Measurements from ENCODE around the gene EPB41L4B. TPM values are rescaled to one million over a fixed set of nuclear protein-coding genes. Genes with fewer than 3 reads are reported as not detected.

Gene EPB41L4B
- total RNA-seq, 1 donor from 2014 or later, result 48.6 TPM

GRCh38 chr9:109270971-109271925, 49.6 kb downstream of the EPB41L4B start:
- no peak for DNase-seq (ENCODE audit: low spot score)

GRCh38 chr9:109270441-109270840, 50.4 kb downstream of the EPB41L4B start:
- no peak for DNase-seq (ENCODE audit: low spot score)

DNA sequence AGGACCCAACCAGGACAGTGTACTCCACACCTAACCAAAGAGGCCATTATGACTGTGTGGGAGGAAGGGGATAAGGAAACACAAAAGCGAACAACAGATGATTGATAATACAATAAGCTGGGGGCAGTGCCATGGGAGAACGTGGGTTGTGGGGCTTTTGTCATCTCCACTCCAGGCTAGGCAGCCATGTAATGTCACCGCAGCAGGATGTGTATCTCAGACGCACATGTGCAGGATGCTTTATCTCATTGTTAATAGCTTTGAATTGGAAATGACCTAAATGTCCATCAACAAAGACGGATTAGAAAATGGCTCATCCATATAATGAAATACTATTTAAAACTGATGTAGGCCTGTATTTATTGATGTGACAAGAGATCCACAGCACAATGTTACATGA, 51.0 kb downstream of the EPB41L4B start:
- no peak for DNase-seq (ENCODE audit: low spot score)

- no peak for DNase-seq (ENCODE audit: low spot score)
These were observed 51.8 kb downstream of the EPB41L4B start for GRCh38 chr9:109269081-109269480.

- no peak for DNase-seq (ENCODE audit: low spot score)
These were observed 53.3 kb downstream of the EPB41L4B start for GRCh38 chr9:109267555-109267954.

DNA sequence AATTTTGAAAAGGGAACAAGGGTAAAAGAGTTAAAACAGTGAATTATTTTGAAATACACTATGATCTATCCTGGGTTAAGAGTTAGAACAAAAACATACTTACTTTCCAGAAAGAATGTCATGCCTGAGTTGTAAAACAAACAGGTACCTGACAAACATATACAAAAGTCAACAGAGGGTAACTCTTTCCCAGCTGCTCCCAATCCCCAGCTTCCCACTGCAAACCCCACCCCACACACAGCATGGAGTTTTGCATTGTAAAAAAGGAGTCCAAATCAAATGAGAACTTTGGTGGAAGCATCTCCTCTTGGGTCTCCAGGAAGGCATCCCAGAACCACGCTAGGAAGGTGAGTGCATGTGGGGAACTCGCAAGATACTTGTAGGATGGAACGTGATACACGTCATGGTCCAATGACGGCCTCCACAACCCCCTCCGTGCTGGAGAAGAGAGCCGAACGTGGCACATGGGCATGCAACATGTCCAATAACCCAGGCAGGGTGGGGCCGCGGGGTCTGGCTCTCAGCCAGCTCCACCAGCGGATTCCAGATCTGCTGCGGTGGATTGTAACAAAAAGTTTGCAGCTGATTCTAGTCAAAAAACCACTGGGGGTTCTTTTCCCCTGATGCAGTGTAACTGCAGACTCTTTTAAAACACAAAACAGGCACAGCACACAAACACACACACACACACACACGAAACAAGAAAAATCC, 55.8 kb downstream of the EPB41L4B start:
- DNase-seq (ENCODE audit: low spot score), result no peak

GRCh38 chr9:109263358-109263757, 57.5 kb downstream of the EPB41L4B start:
- no peak for DNase-seq (ENCODE audit: low spot score)

GRCh38 chr9:109258481-109259302, 62.2 kb downstream of the EPB41L4B start:
- DNase-seq (ENCODE audit: low spot score), result no peak

DNA sequence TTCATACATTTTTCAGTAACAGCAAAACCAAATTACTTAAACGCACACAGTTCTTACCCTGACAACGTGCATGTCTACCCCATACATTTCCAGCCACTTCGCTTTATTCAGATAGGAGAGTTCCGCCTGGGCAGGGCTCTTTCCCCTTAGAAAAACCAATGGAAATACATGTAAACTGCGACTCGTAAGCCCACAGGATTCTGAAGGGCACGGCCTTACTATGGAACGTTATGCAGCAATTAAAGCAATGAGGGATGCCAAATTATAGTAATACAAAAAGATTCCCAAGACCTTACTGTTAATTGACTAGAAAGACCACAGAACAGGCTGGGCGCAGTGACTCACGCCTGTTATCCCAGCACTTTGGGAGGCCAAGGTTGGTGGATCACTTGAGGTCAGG, 64.5 kb downstream of the EPB41L4B start:
- no peak for DNase-seq (ENCODE audit: low spot score)

DNA sequence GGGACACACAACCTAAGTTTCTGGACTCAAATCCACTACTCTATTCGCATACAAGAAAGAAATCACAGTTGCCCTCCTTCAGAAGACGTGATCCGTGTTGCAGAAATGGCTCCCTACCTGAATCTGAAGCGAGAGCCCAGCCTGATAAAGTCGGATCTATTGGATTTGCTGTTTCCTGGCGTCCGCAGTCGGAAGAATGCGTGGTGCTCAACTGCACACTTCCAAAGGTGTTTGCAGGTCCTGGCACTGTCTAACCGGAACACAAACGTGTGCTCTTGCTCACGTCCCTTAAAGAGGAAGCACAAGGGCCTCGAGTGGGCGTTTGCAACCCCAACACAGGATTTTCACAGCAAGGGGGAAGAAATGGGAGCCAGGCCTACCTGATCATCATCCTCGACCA, 65.5 kb downstream of the EPB41L4B start:
- no peak for DNase-seq (ENCODE audit: low spot score)

GRCh38 chr9:109254317-109254716, 66.5 kb downstream of the EPB41L4B start:
- no peak for DNase-seq (ENCODE audit: low spot score)

DNA sequence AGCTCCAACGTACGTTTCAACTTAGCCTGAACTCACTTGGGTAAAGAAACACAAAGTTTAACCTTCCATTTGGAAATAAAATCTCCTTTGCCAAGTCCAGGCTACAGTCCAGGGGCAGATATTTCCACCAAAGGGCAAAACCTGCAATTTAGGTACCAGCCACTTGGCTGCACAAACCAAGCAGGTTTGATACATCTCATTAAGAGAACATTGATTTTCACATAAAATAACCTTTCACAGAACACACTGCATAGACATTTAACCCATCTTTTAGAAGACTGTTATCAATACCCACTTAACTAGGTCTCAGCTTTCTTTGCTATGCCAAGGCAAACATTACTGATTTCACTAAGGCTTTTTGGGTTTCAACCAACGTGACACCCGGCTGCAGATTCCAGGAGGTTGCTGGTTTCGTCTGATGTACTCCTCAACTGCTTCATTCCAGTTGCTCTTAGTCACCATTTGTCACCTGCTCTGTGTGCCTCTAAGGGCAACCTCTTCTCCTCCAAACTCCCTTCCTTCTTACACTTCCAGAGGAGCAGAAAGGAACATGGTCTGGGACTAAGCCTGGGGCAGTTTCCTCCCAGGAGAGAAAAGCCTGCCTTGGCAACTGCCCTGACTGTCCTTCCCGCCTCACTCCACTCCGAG, 67.1 kb downstream of the EPB41L4B start:
- no peak for DNase-seq (ENCODE audit: low spot score)

DNA sequence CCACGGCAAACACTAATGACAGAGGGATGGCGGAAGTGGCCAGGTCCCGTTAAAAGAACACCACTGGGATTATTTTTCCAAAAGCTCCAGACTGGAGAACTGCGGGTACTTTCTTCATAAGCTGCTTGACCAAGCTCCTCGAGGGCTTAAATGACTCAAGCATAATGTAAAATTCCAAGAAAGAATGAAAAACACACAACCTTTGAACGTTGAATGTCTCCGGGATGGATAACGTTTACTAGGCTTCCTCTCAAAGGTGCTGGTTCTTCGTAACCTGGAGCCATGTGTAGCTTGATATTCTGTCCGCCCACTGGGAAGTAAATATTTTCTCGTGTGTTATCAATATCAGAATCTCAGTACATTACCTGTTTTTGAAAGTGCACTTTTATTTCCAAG, 67.6 kb downstream of the EPB41L4B start:
- no peak for DNase-seq (ENCODE audit: low spot score)

- no peak for DNase-seq (ENCODE audit: low spot score)
These were observed 68.6 kb downstream of the EPB41L4B start for GRCh38 chr9:109252291-109252690.

DNA sequence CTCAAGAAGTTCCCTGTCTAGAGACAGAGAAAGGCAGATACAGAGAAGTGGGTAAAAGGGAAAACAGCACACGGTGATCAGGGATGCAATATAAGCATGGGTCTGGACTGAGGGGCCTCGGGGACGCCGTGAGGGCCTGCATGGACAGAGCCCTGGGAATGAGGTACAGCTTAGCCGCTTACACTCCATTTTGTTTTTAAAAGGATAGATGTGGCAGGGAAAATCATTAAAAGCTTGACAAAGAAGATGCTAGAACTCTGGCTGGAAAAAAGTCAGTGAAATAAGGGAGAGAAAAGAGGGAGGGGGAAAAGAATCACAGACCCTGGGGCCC, 69.1 kb downstream of the EPB41L4B start:
- no peak for DNase-seq (ENCODE audit: low spot score)

GRCh38 chr9:109251080-109251775, 69.6 kb downstream of the EPB41L4B start:
- DNase-seq (ENCODE audit: low spot score), result no peak

DNA sequence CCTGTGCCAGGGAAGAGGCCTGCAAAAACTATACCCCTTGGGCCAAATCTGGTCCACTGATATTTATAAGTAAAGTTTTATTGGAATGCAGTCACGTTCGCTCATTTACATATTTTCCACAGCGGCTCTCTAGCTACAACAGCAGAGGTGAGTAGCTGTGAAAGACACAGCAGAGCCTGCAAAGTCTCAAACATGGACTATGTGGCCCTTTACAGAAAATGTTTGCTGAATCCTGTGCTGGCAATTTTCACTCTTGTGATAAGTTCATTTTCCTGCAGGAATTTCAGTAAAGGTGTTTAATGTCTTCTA, 70.1 kb downstream of the EPB41L4B start:
- DNase-seq (ENCODE audit: low spot score), result no peak

- DNase-seq (ENCODE audit: low spot score), result no peak
These were observed 70.5 kb downstream of the EPB41L4B start for GRCh38 chr9:109250311-109250741.

- no peak for DNase-seq (ENCODE audit: low spot score)
These were observed 71.2 kb downstream of the EPB41L4B start for GRCh38 chr9:109249615-109250014.

GRCh38 chr9:109248133-109248581, 72.7 kb downstream of the EPB41L4B start:
- no peak for DNase-seq (ENCODE audit: low spot score)

DNA sequence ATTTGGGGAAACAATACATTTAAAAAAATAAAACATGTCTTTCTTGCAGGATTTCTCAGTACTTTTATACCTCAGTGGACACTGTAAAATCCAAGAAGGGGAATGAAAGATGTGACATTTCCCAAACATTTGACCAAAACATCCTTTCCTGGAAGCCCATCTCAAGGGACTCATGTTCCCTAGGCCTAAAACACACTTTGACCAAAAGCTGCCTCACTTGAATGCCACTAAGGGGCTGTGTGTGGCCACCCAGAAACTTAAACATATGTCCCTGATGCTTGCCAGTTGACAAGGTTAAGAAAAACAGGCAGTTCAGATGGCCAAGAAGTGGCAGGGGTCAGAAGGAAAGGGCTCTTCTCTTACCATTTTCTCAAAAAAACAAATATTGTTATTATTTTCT, 73.6 kb downstream of the EPB41L4B start:
- no peak for DNase-seq (ENCODE audit: low spot score)
